ENCODE results near the gene MAST4.

MAST4 gene

DNA sequence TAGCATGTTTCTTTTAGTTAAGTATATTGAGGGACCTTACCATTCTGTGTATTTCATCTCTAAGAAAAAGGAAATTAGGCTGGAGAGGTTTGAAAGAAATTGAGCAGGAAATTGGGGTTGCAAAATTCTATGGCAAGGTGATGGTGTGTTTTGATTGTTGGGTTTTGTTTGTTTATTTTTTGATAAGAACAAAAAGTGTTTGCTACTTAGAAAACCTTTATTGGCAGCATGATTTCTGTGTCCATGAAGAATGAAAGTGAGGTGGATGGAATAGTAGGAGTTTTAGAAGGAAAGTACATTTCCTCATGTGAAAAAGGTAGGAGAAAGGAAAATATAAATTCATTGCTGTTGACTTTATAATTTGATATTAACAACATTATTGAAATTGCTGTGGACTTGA is 433.3 kb downstream of the MAST4 start:
- no peak for DNase-seq

DNA sequence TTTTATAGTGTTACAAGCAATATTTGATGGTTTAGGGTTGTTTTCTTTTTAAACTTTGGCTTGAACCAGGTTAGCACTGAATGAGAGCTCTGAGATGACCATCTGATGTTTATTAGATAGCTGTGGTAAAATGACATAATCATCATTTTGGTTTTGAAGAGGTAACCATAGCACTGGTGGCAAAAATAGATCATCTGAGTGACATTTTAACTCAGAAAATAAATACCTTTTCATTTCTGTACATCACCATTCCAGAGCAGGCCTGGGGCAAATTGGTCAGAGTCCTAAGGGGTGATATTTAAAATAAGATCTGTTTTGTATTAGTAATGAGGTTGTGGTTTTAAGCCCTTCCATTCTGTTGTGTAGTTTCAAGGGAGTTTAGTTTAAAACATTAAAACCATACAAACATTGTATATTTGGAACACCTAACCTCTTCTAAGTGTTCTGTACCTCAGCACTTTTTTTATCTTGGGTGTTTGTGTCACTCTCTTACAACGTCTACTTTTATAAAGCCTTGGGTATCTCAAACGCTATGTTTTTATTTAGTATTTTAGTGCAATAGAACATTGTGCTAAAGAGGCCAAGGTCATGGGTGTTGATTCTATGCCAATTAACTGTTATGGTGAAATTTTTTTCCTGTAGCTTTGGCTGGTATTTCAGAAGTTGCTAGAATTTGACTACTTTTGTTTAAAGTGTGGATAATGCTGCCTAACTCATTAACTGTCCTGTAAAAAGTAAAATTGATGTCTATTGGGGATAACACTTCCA is 434.3 kb downstream of the MAST4 start:
- no peak for DNase-seq

DNA sequence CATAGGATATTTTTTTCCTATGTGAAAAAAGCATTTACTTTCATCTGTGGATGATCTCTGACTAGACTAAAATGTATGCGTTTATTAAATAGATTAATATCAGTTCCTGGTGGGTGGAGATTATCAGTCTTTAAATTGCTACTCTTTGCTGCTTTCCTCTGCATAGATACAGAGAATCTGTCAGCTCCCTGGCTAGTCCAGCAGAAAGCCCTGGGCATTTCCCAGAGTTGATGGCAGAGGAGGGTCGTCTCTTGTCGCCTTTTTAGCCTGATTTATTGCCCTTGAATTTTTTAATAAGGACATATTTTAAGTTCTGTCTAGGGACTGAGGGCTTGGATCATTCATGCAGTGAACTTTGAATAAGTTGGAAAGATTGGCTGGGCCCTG is 434.9 kb downstream of the MAST4 start:
- no peak for DNase-seq

DNA sequence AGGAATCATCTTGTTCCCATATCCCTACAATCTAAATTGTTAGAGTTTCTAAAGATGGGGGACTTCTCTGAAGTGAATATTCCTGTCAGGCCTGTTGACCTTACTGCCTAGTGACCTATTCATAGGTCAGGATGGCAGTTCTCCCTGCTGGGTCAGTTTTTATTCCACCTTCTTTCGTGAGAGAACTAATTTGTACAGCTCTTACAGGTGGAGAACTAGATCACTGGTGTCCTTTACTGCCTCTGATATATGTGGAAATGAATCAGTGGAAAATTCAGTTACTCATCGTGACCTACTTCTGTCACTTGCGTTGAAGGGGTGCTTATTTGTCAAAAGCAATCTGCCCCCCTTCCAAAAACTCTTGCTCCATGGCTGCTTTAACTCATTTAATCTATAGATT is 435.5 kb downstream of the MAST4 start:
- DNase-seq, result no peak

DNA sequence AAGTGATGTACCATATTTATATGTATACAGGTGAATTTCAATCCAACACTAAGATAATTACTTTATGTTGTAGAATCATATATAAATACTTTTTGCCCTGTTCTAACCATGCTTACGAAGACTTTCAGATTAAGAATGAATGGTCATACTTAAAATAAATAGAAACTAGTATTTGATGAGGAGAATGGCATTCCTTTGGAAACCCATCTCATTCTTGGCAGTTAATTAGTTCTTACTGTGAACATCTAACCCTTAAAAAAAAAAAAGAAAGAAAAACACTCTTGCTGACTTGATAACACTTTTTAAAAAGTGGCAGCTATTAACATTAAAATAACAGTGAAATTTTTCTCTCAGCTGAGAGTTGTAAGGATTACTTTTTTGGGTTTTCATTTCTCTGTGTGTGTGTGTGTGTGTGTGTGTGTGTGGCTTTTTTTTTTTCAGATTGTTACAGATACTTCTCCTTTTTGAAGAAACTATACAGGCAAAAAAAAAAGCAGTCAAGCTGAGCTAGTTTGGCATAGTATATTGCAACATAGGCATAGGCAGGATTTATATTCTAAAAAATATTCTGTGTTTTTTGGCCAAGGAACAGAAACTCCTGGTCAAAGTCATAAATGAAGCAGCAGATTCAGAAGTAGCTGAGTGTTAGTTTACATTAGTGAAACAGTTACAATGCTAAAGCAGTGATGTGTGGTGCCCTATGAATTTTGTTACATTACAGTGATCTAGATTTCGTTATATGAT is 436.9 kb downstream of the MAST4 start:
- no peak for DNase-seq

DNA sequence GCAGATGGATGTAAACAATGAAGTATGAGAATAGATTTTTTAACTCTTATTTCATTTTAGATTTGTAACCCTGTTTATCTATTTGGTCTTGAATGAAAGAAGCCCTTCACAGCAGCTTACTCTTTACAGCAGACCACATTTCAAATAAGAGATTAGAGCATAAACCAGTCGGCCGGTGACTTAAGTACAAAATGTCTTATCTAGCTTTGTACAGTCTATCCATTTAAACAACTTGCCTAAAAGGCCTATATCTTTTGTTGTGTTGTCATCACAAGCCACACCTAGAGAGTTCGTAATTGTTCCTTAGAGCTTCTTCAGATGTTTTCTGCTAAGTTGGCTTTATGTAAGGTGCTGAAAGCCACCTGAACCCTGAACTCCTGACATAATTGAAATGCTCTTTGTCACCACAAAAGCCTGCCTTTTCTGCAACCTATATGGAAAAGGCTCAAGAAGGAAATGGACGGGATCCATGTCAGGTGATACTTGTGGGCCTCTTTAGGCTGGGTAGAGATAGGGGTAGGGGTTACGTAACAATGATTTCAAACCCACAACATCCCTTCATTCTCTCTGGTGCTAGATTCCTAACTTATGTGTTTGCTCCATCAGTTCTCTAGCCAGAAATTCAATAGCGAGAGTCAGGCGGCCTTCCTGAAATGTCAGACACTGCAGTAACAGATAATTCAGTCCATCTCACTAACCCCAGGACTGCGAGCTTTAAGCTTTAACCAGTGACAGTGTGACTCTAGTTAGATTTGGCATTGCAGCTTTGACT is 437.9 kb downstream of the MAST4 start:
- no peak for DNase-seq

DNA sequence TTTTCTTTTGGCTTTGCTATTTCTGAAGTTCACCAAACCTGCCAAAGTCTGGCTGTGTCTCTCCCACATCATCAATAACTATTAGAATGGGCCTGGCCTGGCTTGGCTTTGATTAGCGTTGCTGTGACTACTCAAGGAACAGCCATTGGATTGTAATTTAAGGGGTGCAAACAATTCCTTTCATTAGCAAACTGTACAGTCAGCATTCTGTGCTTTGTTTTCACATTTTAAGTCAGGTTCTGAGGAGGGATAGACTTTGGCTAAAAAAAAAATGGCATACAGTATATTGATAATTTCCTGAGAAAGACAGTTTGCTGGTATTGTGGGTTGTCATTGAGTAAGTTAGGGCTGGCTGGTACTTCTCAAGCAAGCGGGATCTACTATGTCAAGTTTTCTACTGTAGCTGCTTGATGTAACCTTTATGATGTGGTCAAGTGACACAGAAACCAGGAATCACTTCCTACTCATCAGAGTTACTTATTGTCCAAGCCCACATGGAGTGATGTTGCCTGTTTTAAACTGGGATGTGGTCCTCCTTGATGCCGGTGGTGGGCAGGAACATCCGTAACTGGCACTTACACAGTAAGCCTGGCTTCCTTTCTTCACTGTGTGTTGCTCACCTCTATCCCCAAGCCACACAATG is 439.0 kb downstream of the MAST4 start:
- DNase-seq, result no peak

DNA sequence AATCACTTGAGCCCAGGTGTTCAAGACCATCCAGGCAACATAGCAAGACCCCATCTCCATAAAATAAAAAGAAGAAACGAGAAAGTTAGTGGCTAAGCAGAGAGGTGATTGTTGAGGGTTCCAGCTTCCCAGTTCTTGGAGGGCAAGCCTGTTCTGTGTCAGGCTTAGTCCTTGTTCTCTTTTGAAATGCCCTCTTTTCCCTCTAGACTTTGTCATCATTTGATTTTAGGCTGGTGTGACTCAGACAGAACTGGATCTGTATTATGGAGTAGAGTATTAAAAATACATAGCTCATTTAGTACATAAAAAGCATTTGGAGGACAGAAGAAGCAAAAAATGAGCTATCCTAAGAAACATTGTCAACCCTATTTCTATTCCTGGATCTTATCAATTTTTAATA is 441.0 kb downstream of the MAST4 start:
- DNase-seq, result no peak

DNA sequence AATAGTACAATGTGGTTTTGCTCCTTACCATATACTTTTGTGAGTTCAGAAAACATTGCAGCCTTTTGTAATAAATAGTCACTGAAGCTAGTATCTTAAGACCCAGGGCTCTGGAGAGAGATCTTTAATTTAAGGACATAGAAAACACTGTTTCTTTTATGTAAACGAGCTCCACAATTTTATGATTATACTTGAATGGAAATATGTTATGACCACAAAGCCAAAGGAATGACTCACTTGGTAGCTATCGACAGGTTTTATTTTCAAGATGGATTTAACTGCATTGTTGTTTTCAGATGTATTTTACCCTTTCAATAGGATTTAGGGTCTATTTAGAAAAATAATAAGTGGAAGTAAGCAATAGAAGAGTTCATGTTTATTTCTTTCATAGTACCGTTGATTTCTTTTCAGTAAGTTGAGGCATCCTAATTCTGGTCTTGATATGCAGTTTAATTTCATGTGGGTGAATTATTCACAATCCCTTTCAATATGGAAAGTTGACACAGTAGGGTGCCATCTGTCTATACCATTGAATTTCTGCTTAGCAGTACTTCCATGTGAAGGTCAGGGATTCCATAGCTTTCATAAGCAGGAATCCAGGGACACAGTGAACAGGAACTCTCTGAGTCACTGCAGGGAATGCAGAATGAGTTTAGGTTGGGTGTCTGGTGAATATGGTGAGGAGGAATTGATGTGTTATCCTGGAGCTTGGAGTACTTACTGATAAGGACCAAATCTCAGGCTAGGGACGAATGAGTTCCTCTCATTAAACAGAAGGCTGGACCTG is 442.8 kb downstream of the MAST4 start:
- DNase-seq, result no peak

DNA sequence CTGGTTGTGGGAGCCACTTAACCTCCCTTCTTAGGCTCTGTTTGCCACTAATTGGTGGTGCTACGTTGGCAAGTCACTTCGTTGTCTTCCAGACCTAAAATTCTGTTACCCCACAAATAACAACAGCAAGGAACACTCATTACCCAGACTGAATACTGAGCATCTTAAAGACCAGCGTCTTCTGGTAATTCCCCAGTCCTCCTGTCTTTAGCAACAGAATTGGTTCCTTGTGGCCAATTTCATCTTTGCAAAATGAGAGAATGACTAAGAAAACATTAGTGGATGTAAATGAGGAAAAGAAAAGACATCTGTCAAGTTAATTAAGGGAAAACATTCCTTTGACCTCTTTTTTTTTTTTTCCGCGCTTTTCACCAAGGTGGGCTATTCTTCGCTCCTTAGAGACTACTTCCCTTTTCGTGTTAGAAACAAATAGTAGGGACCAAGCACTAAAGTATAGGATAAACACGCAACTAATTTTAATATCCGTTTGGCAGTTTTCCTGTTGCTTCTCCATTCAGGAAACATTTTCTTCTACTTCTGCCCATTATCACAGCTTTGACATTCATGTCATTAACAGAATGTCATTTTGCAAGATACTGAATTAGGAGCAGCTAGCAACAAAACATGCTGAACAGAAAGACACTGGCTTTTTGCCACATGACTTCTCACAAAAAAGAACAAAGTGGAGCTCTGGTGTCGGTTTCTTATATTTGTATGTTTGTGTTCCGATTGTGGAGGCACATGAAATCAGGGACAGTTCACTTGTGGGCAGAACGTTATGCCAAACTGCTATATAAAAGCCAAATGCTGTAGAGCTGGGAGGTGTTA is 446.2 kb downstream of the MAST4 start:
- DNase-seq, result no peak

DNA sequence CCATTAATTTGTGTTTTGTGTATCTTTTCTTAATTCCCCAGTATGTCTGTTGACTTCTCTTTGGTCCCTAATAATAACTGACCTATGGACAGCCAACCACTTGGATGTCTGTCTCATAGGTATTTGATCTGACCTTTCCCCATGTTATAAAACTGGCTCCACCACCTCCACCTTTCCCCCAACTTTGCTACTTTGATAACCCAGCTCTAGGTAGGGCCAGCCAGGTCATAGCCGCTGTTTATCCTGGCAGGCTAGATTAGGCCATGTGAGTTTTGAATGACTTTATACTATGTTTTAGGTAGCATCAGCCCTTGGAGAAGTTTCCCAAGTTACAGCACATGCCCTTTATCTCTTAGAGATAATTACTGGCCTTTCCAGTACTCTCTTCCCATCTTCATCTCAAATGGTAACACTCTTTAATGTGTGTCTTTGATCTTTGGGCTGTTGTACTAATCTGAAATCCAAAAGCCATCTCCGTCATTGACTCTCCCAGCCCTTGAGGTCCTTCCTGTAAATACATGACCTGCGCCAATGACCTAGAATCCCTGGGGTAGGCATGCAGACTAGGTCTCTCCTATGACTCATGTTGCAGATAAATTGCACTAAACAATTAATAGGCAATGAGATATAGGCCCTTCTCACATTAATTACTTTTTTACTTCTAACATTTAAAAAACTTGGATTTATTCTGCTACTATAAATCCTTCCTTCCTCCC is 447.8 kb downstream of the MAST4 start:
- DNase-seq, result no peak

DNA sequence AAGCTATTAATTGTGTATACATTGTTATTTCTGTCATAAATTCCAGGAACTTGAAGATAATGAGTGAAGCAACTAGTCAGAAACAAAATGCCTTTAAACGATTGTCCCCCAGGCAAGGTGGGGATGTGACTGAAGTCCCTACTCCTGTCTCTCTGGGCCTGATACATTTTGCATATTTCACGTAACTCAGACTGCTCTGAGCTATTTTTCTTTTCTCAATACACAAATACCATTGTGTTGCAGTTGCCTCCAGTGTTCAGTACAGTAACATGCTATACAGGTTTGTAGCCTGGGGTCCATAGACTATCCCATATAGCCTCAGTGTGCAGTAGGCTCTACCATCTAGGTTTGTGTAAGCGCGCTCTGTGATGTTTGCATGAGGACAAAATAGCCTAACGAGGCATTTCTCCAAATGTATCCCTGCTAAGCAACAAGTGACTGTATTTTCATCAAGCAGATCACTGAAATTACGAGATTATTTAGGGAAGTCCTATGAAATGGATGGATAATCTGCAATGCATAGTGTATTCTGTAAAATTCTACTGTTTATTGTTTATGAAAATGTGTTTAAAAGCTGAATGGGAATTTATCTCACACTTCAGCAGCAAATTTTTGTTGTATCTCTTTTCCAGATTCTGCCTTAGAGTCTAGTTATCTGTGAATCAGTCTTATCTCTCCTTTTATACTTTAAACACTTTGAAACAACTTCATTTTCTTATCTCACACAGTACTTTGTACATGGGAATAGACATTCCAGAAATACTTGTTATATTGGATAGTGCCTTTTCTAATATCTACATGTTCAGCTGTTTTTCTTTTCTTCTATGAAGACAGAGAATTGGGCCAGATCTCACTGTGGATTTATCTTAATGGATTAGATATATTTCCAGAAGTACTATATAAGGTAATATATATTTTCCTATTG is 449.9 kb downstream of the MAST4 start:
- DNase-seq, result no peak

DNA sequence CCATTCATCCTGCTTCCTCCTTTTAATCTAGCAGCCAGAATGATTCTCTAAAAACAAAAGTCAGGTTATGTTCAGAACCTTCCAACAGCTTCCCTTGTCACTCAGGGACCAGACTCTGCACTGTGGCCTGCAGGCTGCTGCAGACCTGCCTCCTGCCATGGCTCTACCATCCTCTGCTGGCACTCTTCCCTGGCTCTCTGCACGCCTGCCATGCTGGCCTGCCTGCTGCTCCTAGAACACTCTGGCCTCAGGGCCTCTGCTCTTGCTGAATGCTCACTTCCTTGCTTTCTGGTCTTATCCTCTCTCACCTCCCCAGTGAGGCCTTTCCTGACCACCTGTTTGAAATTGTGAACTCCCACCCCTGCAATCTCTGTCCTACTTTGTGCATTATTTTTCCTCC is 451.0 kb downstream of the MAST4 start:
- no peak for DNase-seq

DNA sequence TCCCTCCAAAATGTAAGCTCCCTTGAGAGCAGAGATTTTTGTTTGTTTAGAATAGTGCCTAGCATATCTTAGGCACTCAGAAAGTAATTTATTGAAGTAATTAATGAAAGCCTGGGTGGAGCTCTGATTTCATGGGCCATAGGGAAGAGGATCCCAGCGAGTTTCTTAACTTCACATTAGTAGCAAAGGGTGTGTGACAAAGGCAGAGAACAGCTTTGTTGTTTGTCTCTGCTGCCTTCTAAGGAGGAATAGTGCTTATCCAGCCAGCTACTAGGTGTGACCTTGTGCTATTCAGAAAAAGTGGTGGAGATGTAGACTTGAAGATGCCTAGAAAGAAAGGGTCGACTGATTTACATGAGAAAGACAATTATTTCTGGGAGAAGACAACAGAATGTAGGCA is 451.4 kb downstream of the MAST4 start:
- no peak for DNase-seq

DNA sequence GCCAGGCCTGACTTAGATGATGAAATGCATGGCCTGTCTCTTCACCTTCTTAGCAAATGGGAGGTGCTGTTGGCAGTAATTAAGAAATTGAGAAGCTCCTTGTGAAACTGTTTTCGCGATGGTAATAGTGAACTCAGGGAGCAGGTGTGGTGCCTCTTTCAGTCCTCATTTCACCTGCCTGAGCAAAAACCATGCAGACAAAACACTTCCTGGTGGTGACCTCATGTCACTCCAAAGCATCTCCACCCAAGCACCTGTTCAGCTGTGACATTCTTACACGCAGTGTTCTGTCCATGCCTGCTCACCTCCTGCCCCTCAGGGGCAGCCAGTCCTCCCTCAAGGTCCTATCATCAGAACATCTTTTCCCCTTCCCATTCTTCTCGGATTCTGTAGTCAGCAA is 453.9 kb downstream of the MAST4 start:
- no peak for DNase-seq

DNA sequence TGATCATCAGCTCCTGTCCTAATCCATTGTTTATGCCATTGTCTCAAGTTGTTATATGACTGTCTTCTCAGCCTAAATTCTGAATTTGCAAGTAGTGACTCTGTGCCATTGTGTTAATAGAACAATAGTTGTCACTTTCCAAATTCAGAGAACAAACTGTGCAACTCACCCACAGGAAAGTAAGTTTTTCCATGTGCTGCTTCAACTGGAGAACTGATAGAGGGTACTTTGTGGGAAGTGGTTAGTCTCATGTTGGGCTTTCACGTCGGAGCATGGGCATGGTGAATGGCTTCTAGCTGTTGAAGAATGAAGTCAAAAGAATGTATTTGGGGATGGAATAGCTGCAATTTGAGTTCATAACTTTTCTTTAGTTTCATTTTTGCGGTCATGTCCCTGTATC is 454.4 kb downstream of the MAST4 start:
- no peak for DNase-seq

DNA sequence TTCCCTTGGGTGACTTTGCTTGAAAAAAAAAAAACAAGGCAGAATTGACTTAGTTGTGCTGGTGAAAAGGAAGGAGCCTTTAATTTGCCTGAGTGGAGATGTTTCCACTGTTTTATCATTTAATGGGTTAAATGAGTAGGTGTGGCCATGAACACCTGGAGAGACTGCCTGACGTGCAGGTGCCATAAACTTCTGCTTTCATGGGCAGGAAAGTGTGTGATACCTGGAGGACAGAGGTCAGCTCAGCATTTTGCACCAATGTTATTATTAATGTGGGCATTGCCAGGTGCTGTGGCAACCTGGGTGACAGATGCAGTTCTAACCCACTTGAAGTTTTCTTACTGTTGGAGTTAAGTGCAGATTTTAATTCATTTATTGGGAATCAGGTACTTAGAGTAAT is 455.0 kb downstream of the MAST4 start:
- DNase-seq, result no peak

DNA sequence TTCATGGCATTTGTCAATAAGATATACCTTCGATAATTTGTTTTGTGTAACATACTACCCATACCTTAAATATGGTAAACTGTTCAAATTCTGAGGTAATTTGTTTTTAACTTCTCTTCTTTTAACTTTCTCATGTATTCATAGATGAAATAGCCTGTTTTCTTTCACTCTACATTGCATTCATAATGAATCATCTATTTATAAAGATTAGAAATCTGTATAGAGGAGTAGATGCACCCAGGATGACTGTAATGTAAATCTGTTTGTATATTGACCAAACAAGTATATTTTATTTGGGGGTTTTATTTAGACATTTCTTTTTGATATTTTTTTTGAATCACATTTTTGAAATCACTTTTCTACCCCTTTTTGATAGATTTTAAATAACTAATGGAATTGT is 455.8 kb downstream of the MAST4 start:
- no peak for DNase-seq

DNA sequence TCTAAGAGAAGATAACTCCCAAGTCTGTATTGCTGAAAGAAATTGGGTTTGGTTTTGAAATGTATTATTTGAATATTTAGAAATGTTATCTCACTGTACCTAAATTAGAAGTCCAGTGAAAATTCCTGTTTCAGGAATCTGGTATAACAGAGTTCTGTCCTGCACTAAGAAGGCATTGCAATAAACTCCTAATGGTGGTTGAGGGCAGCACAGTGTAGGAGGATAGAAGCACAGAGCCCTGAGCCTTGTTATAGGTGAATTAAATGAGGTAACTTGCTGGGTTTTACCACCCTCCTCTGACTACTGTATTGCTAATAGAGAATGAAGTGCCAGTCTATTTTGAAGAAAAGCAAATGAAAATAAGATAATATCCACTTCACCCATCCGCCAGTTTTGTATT is 457.0 kb downstream of the MAST4 start:
- no peak for DNase-seq

Data from cortex of kidney (tissue), 1 donor.